Keratinocyte (primary cell): ENCODE data around the gene TXNDC2. TPM values are rescaled to one million over a fixed set of nuclear protein-coding genes. Genes with fewer than 3 reads are reported as not detected.
A peak's percentile ranks its signal among the peaks of the same experiment; 100 is the strongest.

Experiments used
- DNase-seq: peaks from one replicate; pipeline ENCODE4 v3.0.0-alpha.2; 2011; ENCODE audit warnings: low read depth, missing footprints, low spot score
- FAIRE-seq: peaks from 2 replicates; lab custom pipeline; 2011; peaks lifted over from hg19 to GRCh38; lab: Jason Lieb, UNC
- H2AFZ ChIP-seq: 2 replicates; pipeline ENCODE4 v1.6.0; 2012; ENCODE audit warnings: low read length, control low read depth, inconsistent platforms; ENCODE audit not compliant: control insufficient read depth
- H3K27ac ChIP-seq: 2 replicates; pipeline ENCODE4 v1.5.1; 2011; ENCODE audit warnings: low read length; ENCODE audit not compliant: control insufficient read depth, insufficient read depth
- H3K27me3 ChIP-seq: 3 replicates; pipeline ENCODE4 v1.6.0; 2011; ENCODE audit warnings: low read length; ENCODE audit not compliant: control insufficient read depth, insufficient read depth; ENCODE audit errors: extremely low read depth
- H3K36me3 ChIP-seq, 2 experiments: 2 replicates in 1 of 2; 3 replicates in 1 of 2; pipeline ENCODE4 v1.5.1; 2011; ENCODE audit warnings: low read length in 2 of 2, mild to moderate bottlenecking in 1 of 2; ENCODE audit not compliant: control insufficient read depth in 2 of 2, insufficient read depth in 2 of 2; ENCODE audit errors: extremely low read depth in 1 of 2
- H3K4me1 ChIP-seq: 3 replicates; pipeline ENCODE4 v1.5.1; 2011; ENCODE audit warnings: low read length; ENCODE audit not compliant: control insufficient read depth, insufficient read depth; ENCODE audit errors: extremely low read depth
- H3K4me2 ChIP-seq: 3 replicates; pipeline ENCODE4 v1.6.0; 2011; ENCODE audit warnings: low read depth, low read length; ENCODE audit not compliant: control insufficient read depth, insufficient read depth; ENCODE audit errors: extremely low read depth
- H3K4me3 ChIP-seq, 3 experiments: fragments of 200-600 bp in 1 of 3; sonication (generic) in 1 of 3; 2 replicates in 2 of 3; 3 replicates in 1 of 3; pipeline ENCODE4 v1.5.1; 2011 to 2016; ENCODE audit warnings: low read length in 3 of 3, mild to moderate bottlenecking in 3 of 3, control low read depth in 2 of 3, inconsistent platforms in 1 of 3, low read depth in 1 of 3, mixed read lengths in 1 of 3, mixed run types in 1 of 3, moderate library complexity in 1 of 3; ENCODE audit not compliant: control insufficient read depth in 2 of 3, insufficient read depth in 2 of 3; ENCODE audit errors: extremely low read depth in 1 of 3
- H3K79me2 ChIP-seq: 2 replicates; pipeline ENCODE4 v1.6.0; 2012; ENCODE audit warnings: low read length; ENCODE audit not compliant: control insufficient read depth, insufficient read depth
- H3K9ac ChIP-seq: 3 replicates; pipeline ENCODE4 v1.6.0; 2011; ENCODE audit warnings: low read length; ENCODE audit not compliant: control insufficient read depth, insufficient read depth; ENCODE audit errors: extremely low read depth
- H3K9me1 ChIP-seq: 3 replicates; pipeline ENCODE4 v1.6.0; 2011; ENCODE audit warnings: low read length; ENCODE audit not compliant: control insufficient read depth, insufficient read depth; ENCODE audit errors: extremely low read depth
- H3K9me3 ChIP-seq: 2 replicates; pipeline ENCODE4 v1.5.1; 2012; ENCODE audit warnings: low read depth, low read length; ENCODE audit not compliant: control insufficient read depth
- H4K20me1 ChIP-seq: 3 replicates; pipeline ENCODE4 v1.6.0; 2011; ENCODE audit warnings: low read length; ENCODE audit not compliant: control insufficient read depth, insufficient read depth; ENCODE audit errors: extremely low read depth
- CTCF ChIP-seq, 3 experiments: IDR thresholded peaks in 1 of 3; conservative IDR thresholded peaks in 1 of 3; optimal IDR thresholded peaks in 1 of 3; 2 replicates in 2 of 3; 3 replicates in 1 of 3; pipeline versions ENCODE3 to v1.5.1; 2011; ENCODE audit warnings: low read length in 3 of 3, mild to moderate bottlenecking in 3 of 3, moderate library complexity in 2 of 3, control low read depth in 1 of 3, inconsistent platforms in 1 of 3; ENCODE audit not compliant: insufficient read depth in 2 of 3; ENCODE audit errors: extremely low read depth in 1 of 3
- EZH2 ChIP-seq: IDR thresholded peaks from one replicate; pipeline ENCODE4 v1.6.1; 2012; ENCODE audit warnings: inconsistent platforms, mild to moderate bottlenecking, low read length, moderate library complexity
- dilution Hi-C: fragments of 300-500 bp; cut with MboI; formaldehyde crosslinking; loops from one replicate; pipeline ENCODE4 v1.7.0; 2020; ENCODE audit warnings: low sequenced_read_pairs; ENCODE audit not compliant: extremely low pct_ligation_motif_present
- polyA plus RNA-seq, 5 experiments: library from polyadenylated mRNA; depleted of rRNA in 3 of 5; stranded (reverse) in 3 of 5; stranded (forward) in 1 of 5; unstranded in 1 of 5; fragments of >200 nt; gene quantifications; 1 replicate in 1 of 5; 2 replicates in 3 of 5; 3 replicates in 1 of 5; pipeline versions ENCODE4 v1.2.1 to v1.2.3, GENCODE V29; 2011 to 2012; ENCODE audit warnings: missing spikeins in 2 of 5, low read depth in 1 of 5, low replicate concordance in 1 of 5

Gene TXNDC2
- polyA plus RNA-seq, 1 donor (not counting 4 experiments of a cell fraction or from before 2014, with no cell fraction given): not detected

GRCh38 chr18:9928646-9929259, 43.0 kb downstream of the TXNDC2 start:
- Histone ChIP-seq H3K27ac (peak overlapping the region; percentile 71), H3K4me2 (peak overlapping the region; percentile 79), H3K9ac (peak overlapping the region; percentile 57), H3K9me3 (no peaks in the 10 kb centered on the region), H3K9me1 (peaks cover 3% of the 10 kb centered on the region), H3K36me3 (peaks cover 2 to 3% of the 10 kb centered on the region in 2 experiments), H3K4me3 (no peak overlapping the region), H3K79me2 (peaks cover 97% of the 10 kb centered on the region), H3K4me1 (peaks cover 40% of the 10 kb centered on the region), H3K27me3 (no peaks in the 10 kb centered on the region), H2AFZ (no peak overlapping the region), H4K20me1 (peaks cover 15% of the 10 kb centered on the region)
- dilution Hi-C loops: no loop called here
- FAIRE-seq: peak; percentile 53
- DNase-seq: no peak
- no peak for TF ChIP-seq CTCF (optimal IDR thresholded peaks at IDR 0.05 in 1 of 3, IDR thresholded peaks at IDR 0.05 in 1 of 3, conservative IDR thresholded peaks at IDR 0.05 in 1 of 3; ENCODE audit: extremely low read depth in 1 of 3, insufficient read depth in 2 of 3, low read length in 3 of 3)
- no peak for TF ChIP-seq EZH2

- H3K4me1 ChIP-seq: peaks cover 40% of the 10 kb centered on the region
- peaks cover 2 to 3% of the 10 kb centered on the region in 2 experiments for H3K36me3 ChIP-seq
- no peak overlapping the region for H3K9ac ChIP-seq
- no peaks in the 10 kb centered on the region for H3K9me3 ChIP-seq
- H3K79me2 ChIP-seq: peaks cover 93% of the 10 kb centered on the region
- dilution Hi-C loops: no loop called here
- no peak overlapping the region for H3K4me3 ChIP-seq
- no peak for TF ChIP-seq CTCF (optimal IDR thresholded peaks at IDR 0.05 in 1 of 3, IDR thresholded peaks at IDR 0.05 in 1 of 3, conservative IDR thresholded peaks at IDR 0.05 in 1 of 3; ENCODE audit: extremely low read depth in 1 of 3, insufficient read depth in 2 of 3, low read length in 3 of 3)
- TF ChIP-seq EZH2: no peak
- H3K9me1 ChIP-seq: peaks cover 3% of the 10 kb centered on the region
- H3K27me3 ChIP-seq: no peaks in the 10 kb centered on the region
- DNase-seq: no peak
- FAIRE-seq: no peak
- no peak overlapping the region for H3K4me2 ChIP-seq
- no peak overlapping the region for H2AFZ ChIP-seq
- peaks cover 12% of the 10 kb centered on the region for H4K20me1 ChIP-seq
- H3K27ac ChIP-seq: no peak overlapping the region
Observed at GRCh38 chr18:9930299-9930884, 44.6 kb downstream of the TXNDC2 start.
